GM19193 (cell line): ENCODE data around the gene PYROXD2.

Source experiments
- POLR2A ChIP-seq: IDR thresholded peaks from 4 replicates; pipeline ENCODE4 v1.6.1; 2011; ENCODE audit not compliant: insufficient read depth, insufficient read length; ENCODE audit errors: extremely low read depth

The PYROXD2 gene

GRCh38 chr10:98376485-98376884, 38.5 kb downstream of the PYROXD2 start:
- TF ChIP-seq POLR2A = no peak

GRCh38 chr10:98374217-98374985, 40.6 kb downstream of the PYROXD2 start:
- TF ChIP-seq POLR2A = no peak

- TF ChIP-seq POLR2A = no peak
Observed at GRCh38 chr10:98373260-98374040, 41.5 kb downstream of the PYROXD2 start.

GRCh38 chr10:98370831-98371820, 43.9 kb downstream of the PYROXD2 start:
- TF ChIP-seq POLR2A = no peak

GRCh38 chr10:98369801-98370200, 45.2 kb downstream of the PYROXD2 start:
- no peak for TF ChIP-seq POLR2A

GRCh38 chr10:98368644-98369043, 46.3 kb downstream of the PYROXD2 start:
- TF ChIP-seq POLR2A = no peak

- no peak for TF ChIP-seq POLR2A
Observed at GRCh38 chr10:98367604-98368451, 47.2 kb downstream of the PYROXD2 start.

GRCh38 chr10:98366062-98366530, 48.9 kb downstream of the PYROXD2 start:
- TF ChIP-seq POLR2A = no peak

GRCh38 chr10:98365406-98366061, 49.4 kb downstream of the PYROXD2 start:
- TF ChIP-seq POLR2A = no peak

- no peak for TF ChIP-seq POLR2A
Observed at GRCh38 chr10:98364432-98365102, 50.4 kb downstream of the PYROXD2 start.

GRCh38 chr10:98363220-98363619, 51.8 kb downstream of the PYROXD2 start:
- no peak for TF ChIP-seq POLR2A

- TF ChIP-seq POLR2A = no peak
Observed at GRCh38 chr10:98361131-98362025, 53.6 kb downstream of the PYROXD2 start.
